Activated T-cell treated with anti-CD3 and anti-CD28 coated beads, Interleukin-2, amount 50 U/mL, for 24 hours (primary cell): ENCODE data around the gene SLC38A1.
"Not testable (repeated sequence)": the region's sequence is repeated elsewhere in the genome, so short reads cannot be mapped to it uniquely, and the experiment has no call there.

ENCODE experiments used
- DNase-seq: peaks from one replicate; pipeline ENCODE4 v3.0.0-alpha.2; 2020
- H3K27ac Mint-ChIP-seq: 2 replicates; pipeline ENCODE4 v1.8.0; 2020; ENCODE audit warnings: mild to moderate bottlenecking, mixed read lengths
- H3K27me3 Mint-ChIP-seq: 2 replicates; pipeline ENCODE4 v1.8.0; 2020; ENCODE audit warnings: mixed read lengths
- H3K36me3 Mint-ChIP-seq: 2 replicates; pipeline ENCODE4 v1.8.0; 2020; ENCODE audit warnings: low read depth, mixed read lengths
- H3K4me1 Mint-ChIP-seq: 2 replicates; pipeline ENCODE4 v1.8.0; 2020; ENCODE audit warnings: low read depth, mixed read lengths
- H3K4me3 Mint-ChIP-seq: 2 replicates; pipeline ENCODE4 v1.8.0; 2020; ENCODE audit warnings: mild to moderate bottlenecking, moderate library complexity, mixed read lengths
- H3K9me3 Mint-ChIP-seq: 2 replicates; pipeline ENCODE4 v1.8.0; 2020; ENCODE audit warnings: mixed read lengths

SLC38A1 gene

GRCh38 chr12:46259071-46259470 lies 9.8 kb downstream of the SLC38A1 start:
- Mint-ChIP-seq H3K27ac (no peak overlapping the region), H3K4me3 (no peak overlapping the region), H3K27me3 (no peaks in the 10 kb centered on the region), H3K9me3 (no peaks in the 10 kb centered on the region), H3K36me3 (peaks cover 63% of the 10 kb centered on the region), H3K4me1 (peaks cover 60% of the 10 kb centered on the region)
- DNase-seq = no peak

- Mint-ChIP-seq H3K4me1 (peaks cover 57% of the 10 kb centered on the region), H3K27ac (peak overlapping the region; percentile 75), H3K4me3 (no peak overlapping the region), H3K36me3 (peaks cover 63% of the 10 kb centered on the region), H3K27me3 (no peaks in the 10 kb centered on the region), H3K9me3 (no peaks in the 10 kb centered on the region)
- no peak for DNase-seq
These were observed 10.7 kb downstream of the SLC38A1 start for GRCh38 chr12:46258129-46258528.

- Mint-ChIP-seq H3K36me3 (peaks cover 68% of the 10 kb centered on the region), H3K9me3 (no peaks in the 10 kb centered on the region), H3K27ac (peak overlapping the region; percentile 75), H3K27me3 (no peaks in the 10 kb centered on the region), H3K4me3 (no peak overlapping the region), H3K4me1 (peaks cover 58% of the 10 kb centered on the region)
- no peak for DNase-seq
These were observed 11.9 kb downstream of the SLC38A1 start for GRCh38 chr12:46256942-46257341.

GRCh38 chr12:46253544-46254162 lies 15.2 kb downstream of the SLC38A1 start:
- Mint-ChIP-seq H3K36me3 (peaks cover 97% of the 10 kb centered on the region), H3K27ac (peak overlapping the region; percentile 77), H3K9me3 (peaks cover 17% of the 10 kb centered on the region), H3K4me1 (peaks cover 83% of the 10 kb centered on the region), H3K4me3 (no peak overlapping the region), H3K27me3 (no peaks in the 10 kb centered on the region)
- DNase-seq = no peak

GRCh38 chr12:46251994-46252393 lies 16.8 kb downstream of the SLC38A1 start:
- peaks cover 97% of the 10 kb centered on the region for H3K36me3 Mint-ChIP-seq

GRCh38 chr12:46249960-46250359 lies 18.9 kb downstream of the SLC38A1 start:
- not testable (repeated sequence) for H3K4me3 Mint-ChIP-seq
- H3K9me3 Mint-ChIP-seq = peaks cover 33% of the 10 kb centered on the region

More at GRCh38 chr12:46251994-46252393, 16.8 kb downstream of the SLC38A1 start:
- Mint-ChIP-seq H3K9me3 (peaks cover 28% of the 10 kb centered on the region), H3K4me1 (peaks cover 84% of the 10 kb centered on the region)
- not testable (repeated sequence) for H3K27ac Mint-ChIP-seq, DNase-seq, H3K27me3 Mint-ChIP-seq, H3K4me3 Mint-ChIP-seq

GRCh38 chr12:46246021-46246700 lies 22.7 kb downstream of the SLC38A1 start:
- Mint-ChIP-seq H3K9me3 (peaks cover 39% of the 10 kb centered on the region), H3K4me1 (peaks cover 95% of the 10 kb centered on the region), H3K36me3 (peaks cover 99% of the 10 kb centered on the region), H3K4me3 (no peak overlapping the region), H3K27ac (peak overlapping the region; percentile 87), H3K27me3 (no peaks in the 10 kb centered on the region)
- DNase-seq = no peak

More at GRCh38 chr12:46249960-46250359, 18.9 kb downstream of the SLC38A1 start:
- Mint-ChIP-seq H3K4me1 (peaks cover 89% of the 10 kb centered on the region), H3K27ac (peak overlapping the region; percentile 68), H3K36me3 (peaks cover 98% of the 10 kb centered on the region)
- H3K27me3 Mint-ChIP-seq, DNase-seq: not testable (repeated sequence)

GRCh38 chr12:46244997-46245396 lies 23.8 kb downstream of the SLC38A1 start:
- H3K27ac Mint-ChIP-seq = peak overlapping the region; percentile 87
- peaks cover 30% of the 10 kb centered on the region for H3K9me3 Mint-ChIP-seq
- peaks cover 94% of the 10 kb centered on the region for H3K4me1 Mint-ChIP-seq
- no peak overlapping the region for H3K4me3 Mint-ChIP-seq
- no peaks in the 10 kb centered on the region for H3K27me3 Mint-ChIP-seq
- no peak for DNase-seq
- H3K36me3 Mint-ChIP-seq = peaks cover 99% of the 10 kb centered on the region

- peak overlapping the region; percentile 87 for H3K27ac Mint-ChIP-seq
- peaks cover 99% of the 10 kb centered on the region for H3K36me3 Mint-ChIP-seq
- no peak overlapping the region for H3K4me3 Mint-ChIP-seq
- DNase-seq = no peak
- H3K27me3 Mint-ChIP-seq = no peaks in the 10 kb centered on the region
- peaks cover 93% of the 10 kb centered on the region for H3K4me1 Mint-ChIP-seq
- peaks cover 26% of the 10 kb centered on the region for H3K9me3 Mint-ChIP-seq
These were observed 24.4 kb downstream of the SLC38A1 start for GRCh38 chr12:46244273-46244915.

GRCh38 chr12:46242569-46242968 lies 26.3 kb downstream of the SLC38A1 start:
- Mint-ChIP-seq H3K36me3 (peaks cover 99% of the 10 kb centered on the region), H3K27me3 (no peaks in the 10 kb centered on the region), H3K4me1 (peaks cover 91% of the 10 kb centered on the region), H3K4me3 (no peak overlapping the region), H3K27ac (peak overlapping the region; percentile 72), H3K9me3 (peaks cover 14% of the 10 kb centered on the region)
- no peak for DNase-seq

GRCh38 chr12:46240436-46240835 lies 28.4 kb downstream of the SLC38A1 start:
- Mint-ChIP-seq H3K4me3 (no peak overlapping the region), H3K9me3 (peaks cover 10% of the 10 kb centered on the region), H3K36me3 (peaks cover 99% of the 10 kb centered on the region), H3K4me1 (peaks cover 92% of the 10 kb centered on the region), H3K27ac (peak overlapping the region; percentile 66), H3K27me3 (no peaks in the 10 kb centered on the region)
- DNase-seq = no peak

- Mint-ChIP-seq H3K4me1 (peaks cover 89% of the 10 kb centered on the region), H3K9me3 (peaks cover under 1% of the 10 kb centered on the region), H3K27ac (peak overlapping the region; percentile 74), H3K27me3 (no peaks in the 10 kb centered on the region), H3K4me3 (no peak overlapping the region), H3K36me3 (peaks cover 99% of the 10 kb centered on the region)
- no peak for DNase-seq
These were observed 30.0 kb downstream of the SLC38A1 start for GRCh38 chr12:46238821-46239220.

- H3K9me3 Mint-ChIP-seq = no peaks in the 10 kb centered on the region
- H3K4me1 Mint-ChIP-seq = peaks cover 86% of the 10 kb centered on the region
- no peaks in the 10 kb centered on the region for H3K27me3 Mint-ChIP-seq
- peak overlapping the region; percentile 74 for H3K27ac Mint-ChIP-seq
- no peak overlapping the region for H3K4me3 Mint-ChIP-seq
- no peak for DNase-seq
- H3K36me3 Mint-ChIP-seq = peaks cover 96% of the 10 kb centered on the region
These were observed 31.3 kb downstream of the SLC38A1 start for GRCh38 chr12:46237371-46238045.

GRCh38 chr12:46234000-46234399 lies 34.8 kb downstream of the SLC38A1 start:
- Mint-ChIP-seq H3K27me3 (no peaks in the 10 kb centered on the region), H3K27ac (peak overlapping the region; percentile 42), H3K9me3 (no peaks in the 10 kb centered on the region), H3K36me3 (peaks cover 94% of the 10 kb centered on the region), H3K4me3 (no peak overlapping the region), H3K4me1 (peaks cover 87% of the 10 kb centered on the region)
- DNase-seq = no peak
